ENCODE results near the gene GRAP2. TPM values are rescaled to one million over a fixed set of nuclear protein-coding genes. Genes with fewer than 3 reads are reported as not detected.

The GRAP2 gene
- total RNA-seq, 3 donors from 2014 or later (not counting 1 experiment from before 2014, with no cell fraction given): 65.1 to 97.3 (median 92.2) TPM

DNA sequence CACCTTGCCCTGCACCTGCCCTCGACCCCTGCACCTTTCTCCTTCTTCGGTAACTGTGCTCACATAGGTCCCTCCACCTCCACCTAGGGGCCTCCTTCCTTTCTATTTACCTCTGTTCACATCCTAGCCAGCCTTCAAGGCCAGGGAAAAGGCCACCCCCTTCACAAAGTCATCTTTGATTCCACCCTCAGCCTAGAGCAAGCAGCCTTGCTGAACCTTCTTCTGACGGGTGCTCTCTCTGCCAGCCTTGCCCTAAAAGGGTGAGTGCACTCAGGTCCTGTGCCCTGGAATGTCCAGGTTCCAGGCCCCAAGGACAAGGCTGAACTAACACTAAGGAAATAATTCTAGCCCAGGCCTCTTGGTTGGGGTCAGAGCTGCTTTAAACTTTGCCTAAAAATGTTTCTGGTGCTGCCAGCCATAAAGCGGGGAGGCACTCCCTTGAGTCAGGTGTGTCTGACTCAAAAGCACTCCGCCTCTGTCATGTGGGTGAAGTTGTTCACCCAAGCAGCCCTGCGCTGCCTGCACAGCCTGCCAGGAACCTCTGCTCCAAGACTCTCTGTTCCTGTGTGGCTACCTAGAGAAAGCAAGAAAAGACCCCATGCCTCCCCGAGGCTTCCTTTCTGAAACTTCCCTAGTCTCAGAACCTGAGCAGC lies 84.6 kb downstream of the GRAP2 start:
- Mint-ChIP-seq H3K9me3 (no peaks in the 10 kb centered on the region), H3K4me3 (no peak overlapping the region), H3K4me1 (peaks cover 0 to 17% of the 10 kb centered on the region in 2 donors), H3K27ac (no peak overlapping the region), H3K27me3 (ENCODE audit: low read depth in 2 of 2) (peaks cover 0 to 13% of the 10 kb centered on the region in 2 donors), H3K36me3 (no peaks in the 10 kb centered on the region)
- Histone ChIP-seq H3K4me1 (ENCODE audit: control insufficient read depth, insufficient read depth, low read length) (no peaks in the 10 kb centered on the region), H3K36me3 (ENCODE audit: control insufficient read depth, insufficient read depth, low read length) (no peaks in the 10 kb centered on the region), H3K9me3 (ENCODE audit: control insufficient read depth, insufficient read depth, low read length) (no peaks in the 10 kb centered on the region), H3K27me3 (ENCODE audit: control insufficient read depth, insufficient read depth, low read length) (no peaks in the 10 kb centered on the region), H3K27ac (ENCODE audit: low read length) (no peak overlapping the region), H3K4me3 (ENCODE audit: low read length) (no peak overlapping the region)
- DNase-seq (peak in 1 of 2 donors; percentile 46), ATAC-seq (no peak)
- TF ChIP-seq, protein P1, sequence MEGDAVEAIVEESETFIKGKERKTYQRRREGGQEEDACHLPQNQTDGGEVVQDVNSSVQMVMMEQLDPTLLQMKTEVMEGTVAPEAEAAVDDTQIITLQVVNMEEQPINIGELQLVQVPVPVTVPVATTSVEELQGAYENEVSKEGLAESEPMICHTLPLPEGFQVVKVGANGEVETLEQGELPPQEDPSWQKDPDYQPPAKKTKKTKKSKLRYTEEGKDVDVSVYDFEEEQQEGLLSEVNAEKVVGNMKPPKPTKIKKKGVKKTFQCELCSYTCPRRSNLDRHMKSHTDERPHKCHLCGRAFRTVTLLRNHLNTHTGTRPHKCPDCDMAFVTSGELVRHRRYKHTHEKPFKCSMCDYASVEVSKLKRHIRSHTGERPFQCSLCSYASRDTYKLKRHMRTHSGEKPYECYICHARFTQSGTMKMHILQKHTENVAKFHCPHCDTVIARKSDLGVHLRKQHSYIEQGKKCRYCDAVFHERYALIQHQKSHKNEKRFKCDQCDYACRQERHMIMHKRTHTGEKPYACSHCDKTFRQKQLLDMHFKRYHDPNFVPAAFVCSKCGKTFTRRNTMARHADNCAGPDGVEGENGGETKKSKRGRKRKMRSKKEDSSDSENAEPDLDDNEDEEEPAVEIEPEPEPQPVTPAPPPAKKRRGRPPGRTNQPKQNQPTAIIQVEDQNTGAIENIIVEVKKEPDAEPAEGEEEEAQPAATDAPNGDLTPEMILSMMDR (IDR thresholded peaks at IDR 0.05): no peak
- 81% methylated on average over 7 of the region's 7 CpGs for WGBS (ENCODE audit: insufficient coverage)
- intact Hi-C loops (cut with micrococcal nuclease): no loop called here

DNA sequence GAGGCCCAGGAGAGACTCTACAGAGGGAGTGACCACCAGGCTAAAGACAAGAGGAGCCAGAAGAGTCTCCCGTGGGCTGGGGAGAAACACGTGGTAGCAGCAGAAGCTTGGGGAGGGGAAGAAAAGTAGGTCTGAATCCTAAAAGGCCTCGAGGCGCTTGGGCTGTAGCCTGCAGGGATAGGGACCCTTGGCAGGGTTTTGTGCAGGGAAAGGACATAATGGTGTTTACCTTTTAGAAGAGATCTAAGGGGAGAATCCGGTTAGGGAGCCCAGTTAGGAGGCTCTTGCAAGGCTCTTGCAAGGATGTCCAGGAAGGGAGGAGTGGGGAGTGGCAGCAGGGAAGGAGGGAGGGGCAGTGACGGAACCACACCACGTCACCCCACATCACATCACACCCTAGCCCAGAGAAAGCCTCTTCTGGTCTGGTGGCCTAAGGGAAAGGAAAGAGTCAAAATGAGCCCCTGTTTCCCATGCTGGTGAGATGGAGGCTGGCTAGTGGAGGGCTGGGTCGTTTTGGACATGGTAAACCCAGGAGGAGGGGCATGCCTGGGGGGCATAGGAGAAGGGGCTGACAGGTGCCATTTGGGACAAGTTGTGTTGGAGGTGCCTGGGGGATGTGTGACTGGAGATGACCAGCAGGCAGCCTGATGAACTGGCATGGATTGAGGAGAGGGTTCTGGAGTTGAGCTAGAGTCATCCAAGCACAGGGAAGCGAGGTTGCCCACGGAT lies 87.7 kb downstream of the GRAP2 start:
- intact Hi-C loops (cut with micrococcal nuclease): no loop called here
- no peak for ATAC-seq
- H3K4me3 Mint-ChIP-seq: no peak overlapping the region
- WGBS (ENCODE audit: insufficient coverage): 76% methylated on average over 8 of the region's 10 CpGs
- H3K4me1 Mint-ChIP-seq: peaks cover under 1 to 15% of the 10 kb centered on the region in 2 donors
- peak overlapping the region in 1 of 2 donors; percentile 23 for H3K27ac Mint-ChIP-seq
- H3K36me3 Mint-ChIP-seq: no peaks in the 10 kb centered on the region
- TF ChIP-seq, protein P1 (IDR thresholded peaks at IDR 0.05): no peak
- DNase-seq: no peak
- H3K4me3 ChIP-seq (ENCODE audit: low read length): no peak overlapping the region
- no peaks in the 10 kb centered on the region for H3K9me3 Mint-ChIP-seq
- H3K27me3 ChIP-seq (ENCODE audit: control insufficient read depth, insufficient read depth, low read length): peaks cover 3% of the 10 kb centered on the region
- no peaks in the 10 kb centered on the region for H3K4me1 ChIP-seq (ENCODE audit: control insufficient read depth, insufficient read depth, low read length)
- no peaks in the 10 kb centered on the region for H3K36me3 ChIP-seq (ENCODE audit: control insufficient read depth, insufficient read depth, low read length)
- no peaks in the 10 kb centered on the region for H3K9me3 ChIP-seq (ENCODE audit: control insufficient read depth, insufficient read depth, low read length)
- H3K27me3 Mint-ChIP-seq (ENCODE audit: low read depth in 2 of 2): peaks cover 21 to 24% of the 10 kb centered on the region in 2 donors
- H3K27ac ChIP-seq (ENCODE audit: low read length): no peak overlapping the region

DNA sequence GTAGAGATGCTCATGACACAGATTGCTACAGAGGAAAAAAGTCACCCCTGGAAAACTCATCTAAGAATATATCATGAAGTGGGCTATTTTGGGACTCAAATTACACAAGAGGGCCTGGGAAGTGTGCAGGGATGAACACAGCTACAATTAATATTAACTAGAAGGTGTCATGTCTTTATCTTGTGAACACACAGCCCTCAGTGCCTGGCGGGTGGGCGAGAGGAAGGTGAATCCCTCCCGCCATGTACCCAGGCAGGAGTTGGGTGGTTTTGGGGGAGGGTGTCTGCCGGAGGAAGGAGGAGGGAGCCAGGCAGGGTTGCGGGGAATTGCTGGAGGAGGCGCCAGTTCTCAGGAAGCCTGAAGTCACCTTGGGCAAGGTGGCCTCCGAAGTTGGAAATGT lies 88.7 kb downstream of the GRAP2 start:
- ATAC-seq (no peak), DNase-seq (no peak)
- Mint-ChIP-seq H3K36me3 (no peaks in the 10 kb centered on the region), H3K4me1 (peaks cover 9 to 19% of the 10 kb centered on the region in 2 donors), H3K9me3 (no peaks in the 10 kb centered on the region), H3K27ac (no peak overlapping the region), H3K27me3 (ENCODE audit: low read depth in 2 of 2) (peaks cover 29% of the 10 kb centered on the region in 2 donors), H3K4me3 (no peak overlapping the region)
- Histone ChIP-seq H3K36me3 (ENCODE audit: control insufficient read depth, insufficient read depth, low read length) (no peaks in the 10 kb centered on the region), H3K27ac (ENCODE audit: low read length) (no peak overlapping the region), H3K27me3 (ENCODE audit: control insufficient read depth, insufficient read depth, low read length) (peaks cover 7% of the 10 kb centered on the region), H3K9me3 (ENCODE audit: control insufficient read depth, insufficient read depth, low read length) (no peaks in the 10 kb centered on the region), H3K4me3 (ENCODE audit: low read length) (no peak overlapping the region), H3K4me1 (ENCODE audit: control insufficient read depth, insufficient read depth, low read length) (peaks cover 6% of the 10 kb centered on the region)
- TF ChIP-seq, protein P1 (IDR thresholded peaks at IDR 0.05): no peak
- intact Hi-C loops (cut with micrococcal nuclease): no loop called here
- WGBS (ENCODE audit: insufficient coverage): 82% methylated on average over 7 of the region's 7 CpGs

All from natural killer cell (primary cell).